ENCODE measurements around the gene MINPP1.

- TF ChIP-seq CTCF (IDR thresholded peaks at IDR 0.05; ENCODE audit: low read depth, low read length, missing input control) (no peak), HNF4G (IDR thresholded peaks at IDR 0.05) (no peak), TAF1 (conservative IDR thresholded peaks at IDR 0.05) (no peak), FOXA1 (IDR thresholded peaks at IDR 0.05) (no peak), MAX (IDR thresholded peaks at IDR 0.05) (no peak), GABPA (IDR thresholded peaks at IDR 0.05 in 1 of 2, conservative IDR thresholded peaks at IDR 0.05 in 1 of 2) (no peak), ATF3 (IDR thresholded peaks at IDR 0.05) (no peak), RAD21 (IDR thresholded peaks at IDR 0.05) (no peak), REST (IDR thresholded peaks at IDR 0.05) (no peak), JUND (IDR thresholded peaks at IDR 0.05) (no peak), EGR1 (IDR thresholded peaks at IDR 0.05; ENCODE audit: low read depth in 2 of 2) (no peak), YY1 (IDR thresholded peaks at IDR 0.05) (no peak)
Observed at GRCh38 chr10:87518937-87519336, 14.2 kb downstream of the MINPP1 start.

All from liver (tissue), 3 donors.